ENCODE measurements around the gene GPSM3.

The GPSM3 gene

DNA sequence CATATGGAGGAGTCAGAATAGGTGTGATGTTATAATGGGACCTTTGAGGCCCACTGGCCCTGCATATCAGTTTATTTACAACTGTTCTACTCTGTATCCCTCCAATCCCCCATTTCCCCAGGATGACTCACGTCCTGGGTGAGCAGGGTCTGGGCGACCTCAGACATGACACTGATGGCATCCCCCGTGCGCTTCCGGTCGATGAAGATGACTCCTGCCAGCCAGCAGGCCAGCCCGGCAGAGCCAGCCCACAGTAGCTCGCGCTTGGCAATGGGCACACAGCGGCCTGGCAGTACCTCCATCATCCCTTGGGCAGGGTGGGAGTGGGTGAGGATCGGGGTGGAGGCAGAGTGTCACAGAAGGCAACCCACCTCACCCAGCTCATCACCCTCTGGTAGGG is 22.1 kb downstream of the GPSM3 start:
- DNase-seq = no peak

GRCh38 chr6:32168807-32169591 is 23.4 kb downstream of the GPSM3 start:
- DNase-seq = no peak

- no peak for DNase-seq
Measured at GRCh38 chr6:32168350-32168749, 24.1 kb downstream of the GPSM3 start.

- no peak for DNase-seq
Measured at GRCh38 chr6:32167761-32168262, 24.6 kb downstream of the GPSM3 start.

GRCh38 chr6:32167154-32167760 is 25.2 kb downstream of the GPSM3 start:
- no peak for DNase-seq

GRCh38 chr6:32166411-32167061 is 25.9 kb downstream of the GPSM3 start:
- no peak for DNase-seq

DNA sequence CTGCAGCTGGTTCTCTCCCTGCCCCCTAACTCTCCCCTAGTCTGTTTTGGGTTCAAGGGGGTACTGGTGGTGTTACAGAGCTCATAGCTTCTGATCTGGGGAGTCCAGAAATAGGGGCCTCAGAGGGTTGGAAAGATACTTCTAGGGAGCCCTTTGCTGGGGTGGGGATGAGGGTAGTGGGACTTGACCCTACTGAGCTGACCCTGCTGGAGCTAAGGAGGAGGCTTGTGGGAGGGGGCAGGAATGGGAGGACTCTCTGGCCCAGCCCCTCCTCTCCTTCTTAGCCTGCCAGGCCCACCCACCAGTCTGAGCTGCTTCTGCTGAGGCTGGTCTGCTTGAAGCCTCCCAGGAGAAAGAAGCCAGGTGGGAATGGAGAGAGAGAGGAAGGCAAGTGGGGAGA is 28.1 kb downstream of the GPSM3 start, which contains the start of gene EGFL8:
TSS of gene EGFL8 (plus strand) at position 301 of the 400 bp plus-strand sequence. CDS start 1,571 bp downstream, outside the sequence.
- no peak for DNase-seq

DNA sequence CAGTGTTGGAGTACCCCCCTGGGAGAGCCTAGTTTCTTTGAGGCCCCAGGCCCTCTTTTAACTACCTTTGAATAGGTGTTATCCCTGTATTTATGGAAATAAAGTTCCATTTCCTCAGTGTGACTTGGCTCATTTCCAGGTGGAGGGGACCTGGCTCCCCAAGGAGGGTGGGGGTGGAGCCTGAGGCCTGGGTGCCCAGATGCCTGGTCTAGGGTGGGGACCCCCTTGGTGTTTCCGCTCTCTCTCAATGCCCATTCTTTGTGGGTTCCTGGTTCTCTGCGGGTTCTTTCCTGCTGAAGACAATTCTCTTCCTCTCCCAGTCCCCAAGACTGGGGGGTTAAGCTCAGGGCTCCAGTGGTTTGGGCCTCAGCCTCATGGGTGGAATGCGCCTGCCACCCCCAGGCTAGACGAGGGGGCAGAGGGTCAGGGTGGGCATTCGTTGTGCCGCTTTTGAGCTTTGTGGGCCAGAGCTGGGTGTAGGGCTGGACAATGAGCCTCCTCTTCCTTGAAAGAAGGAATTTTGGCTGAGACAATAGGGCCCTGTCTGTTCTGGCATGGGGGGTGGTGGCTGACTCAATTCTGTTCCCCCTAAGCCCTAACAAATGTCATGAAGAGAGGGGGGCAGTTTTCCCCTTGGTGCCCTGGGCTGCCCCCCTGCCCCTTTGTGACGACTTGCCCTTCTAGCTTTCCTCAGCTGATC is 28.7 kb downstream of the GPSM3 start:
- DNase-seq = no peak

DNA sequence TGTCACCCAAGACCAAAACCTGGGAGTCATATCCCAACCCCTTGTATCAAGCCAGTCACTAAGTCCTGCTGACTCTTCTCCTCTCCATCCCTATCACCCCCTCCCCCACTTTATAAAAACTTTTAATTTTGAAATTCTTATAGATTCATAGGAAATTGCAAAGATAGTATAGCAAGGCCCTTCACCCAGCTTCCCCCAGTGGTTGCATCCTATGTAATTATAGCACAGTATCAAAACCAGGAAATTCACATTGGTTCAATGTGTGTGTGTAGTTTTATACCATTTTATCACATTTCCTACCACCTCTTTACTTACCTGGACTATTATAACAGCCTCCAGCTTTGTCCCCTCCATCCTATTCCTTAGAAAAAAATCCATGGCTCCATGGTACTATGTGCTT is 34.4 kb downstream of the GPSM3 start:
- no peak for DNase-seq

- no peak for DNase-seq
Measured at GRCh38 chr6:32156891-32157290, 35.6 kb downstream of the GPSM3 start.

- no peak for DNase-seq
Measured at GRCh38 chr6:32154514-32155161, 37.8 kb downstream of the GPSM3 start.

DNA sequence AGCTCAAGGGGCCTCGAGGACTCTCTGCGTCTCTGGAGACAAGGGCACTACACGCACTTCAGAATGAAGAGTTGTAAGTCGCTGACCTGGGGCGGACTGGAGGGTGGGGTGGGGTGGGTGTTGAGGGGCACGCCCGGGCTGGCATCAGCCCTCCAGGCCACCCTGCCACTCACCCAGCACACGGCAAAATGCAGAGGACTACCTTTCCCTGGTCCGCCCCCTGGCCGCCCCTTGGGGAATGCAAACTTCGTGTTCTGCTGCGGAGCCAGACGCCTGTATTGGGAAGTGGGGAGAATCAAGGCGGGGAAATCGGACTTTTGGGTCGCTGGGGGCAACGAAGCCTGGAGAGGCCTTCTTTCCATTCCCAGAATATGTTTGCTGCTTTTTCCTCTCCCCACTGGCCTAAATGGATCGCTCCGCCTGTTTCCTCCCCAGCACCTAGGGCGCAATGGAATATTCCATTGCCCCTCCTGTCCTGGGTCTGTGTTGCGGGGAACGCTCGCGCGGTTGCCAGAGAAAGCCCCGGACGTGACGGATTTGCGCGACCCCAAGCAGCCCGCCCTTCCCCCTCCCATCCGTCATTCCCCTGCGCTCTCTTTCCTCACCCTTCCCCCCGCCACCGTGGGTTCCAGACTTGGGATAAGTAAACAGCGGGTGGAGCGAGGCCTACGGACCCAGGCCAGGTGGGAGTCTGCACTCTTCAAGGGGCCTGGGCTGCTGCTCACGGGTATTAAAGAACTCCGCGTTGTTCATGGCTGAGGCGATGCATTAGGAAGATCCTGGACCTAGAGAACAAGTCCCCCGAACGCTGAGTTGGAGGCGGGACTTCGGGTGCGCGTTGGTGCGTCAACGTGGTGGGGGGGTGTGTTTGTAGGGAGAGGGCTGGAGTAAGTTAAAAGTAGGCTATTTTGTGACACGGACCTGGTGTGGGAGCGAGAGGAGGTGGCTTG is 38.6 kb downstream of the GPSM3 start, which contains the start of gene PPT2:
TSS of gene PPT2 (plus strand) at position 578 of the 950 bp plus-strand sequence. CDS start 454 bp downstream, outside the sequence.
- no peak for DNase-seq

GRCh38 chr6:32152769-32153563 is 39.5 kb downstream of the GPSM3 start:
- DNase-seq = no peak

- DNase-seq = no peak
Measured at GRCh38 chr6:32151863-32152768, 40.3 kb downstream of the GPSM3 start, which contains the start of gene PRRT1. PRRT1 (minus strand) TSS chr6:32151939; CDS start chr6:32151827, 112 bp downstream.

DNA sequence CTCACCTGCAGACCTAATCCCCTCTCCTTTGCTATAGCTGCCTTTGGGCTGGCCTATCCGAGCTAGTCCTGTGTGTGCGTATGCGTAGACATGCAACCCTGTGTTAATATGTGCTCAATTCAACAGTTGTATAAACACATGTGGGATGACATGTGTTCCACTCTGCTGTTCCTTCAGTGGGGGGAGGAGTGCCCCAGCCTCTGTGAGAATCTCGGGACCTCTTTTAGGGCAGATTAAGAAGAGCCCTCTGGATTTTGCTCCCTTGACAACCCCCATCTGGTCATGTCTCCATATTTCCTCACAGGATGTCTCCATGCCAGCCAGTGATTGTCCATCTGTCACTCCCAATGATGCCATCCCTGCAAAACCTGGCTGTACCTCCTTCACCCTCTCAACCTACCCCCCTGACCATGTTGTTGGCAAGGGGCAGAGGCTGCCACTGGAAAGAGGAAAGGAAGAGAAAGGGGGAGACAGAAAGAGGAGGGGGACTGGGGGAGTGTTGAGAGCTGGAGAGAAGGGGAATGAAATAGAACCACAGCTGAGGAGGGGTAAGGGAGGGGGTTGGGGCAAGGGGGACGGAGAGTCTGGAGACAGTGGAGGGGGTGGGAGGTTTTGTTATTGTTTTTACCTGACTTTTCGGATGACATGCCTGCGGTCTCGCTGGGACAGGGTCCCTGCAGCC is 41.1 kb downstream of the GPSM3 start:
- no peak for DNase-seq

GRCh38 chr6:32149932-32150870 is 42.2 kb downstream of the GPSM3 start:
- DNase-seq = no peak

DNA sequence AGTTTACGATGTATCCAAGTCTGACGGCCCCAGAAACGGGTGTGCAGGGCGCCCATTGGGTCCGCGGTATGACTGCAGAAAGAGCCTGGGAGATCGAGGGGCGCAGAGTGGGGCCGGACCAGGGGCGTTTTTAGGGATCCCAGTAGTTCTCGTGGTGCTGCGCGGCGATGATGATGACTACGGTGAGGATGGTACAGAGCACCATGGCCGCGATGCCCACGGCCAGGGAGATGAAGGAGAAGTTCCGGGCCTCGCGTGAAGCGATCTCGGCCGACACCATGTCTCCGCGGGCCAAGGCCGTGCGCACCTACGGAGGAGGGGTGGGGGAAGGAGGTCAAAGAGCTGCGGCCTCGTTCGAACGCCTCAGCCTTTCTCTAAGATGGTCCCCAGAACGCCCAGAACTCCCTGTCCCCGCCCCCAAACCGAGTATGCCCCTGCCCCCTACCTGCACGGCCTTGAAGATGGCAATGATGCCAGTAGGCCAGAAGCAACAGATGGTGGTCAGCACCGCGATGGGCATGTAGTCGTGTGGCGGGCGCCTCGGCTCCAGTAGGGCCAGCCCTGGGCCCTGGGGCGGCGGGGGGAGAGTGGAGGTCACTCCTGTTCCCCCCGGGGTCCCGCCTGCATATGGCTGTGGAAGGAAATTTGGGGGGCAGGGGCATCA is 43.2 kb downstream of the GPSM3 start:
- no peak for DNase-seq

Measured in cortex of kidney (tissue), 1 donor.